BJ (cell line): ENCODE results near the gene TSPAN14. TPM values are rescaled to one million over a fixed set of nuclear protein-coding genes. Genes with fewer than 3 reads are reported as not detected.

ENCODE experiments used
- CTCF ChIA-PET: fragments of 350-600 bp; formaldehyde crosslinking; extraction: SDS; loops from one replicate; lab custom pipeline; 2021; ENCODE audit warnings: antibody characterized with exemption, inconsistent platforms; lab: Yijun Ruan, JAX
- POLR2A ChIA-PET: fragments of 300-600 bp; sonication (Branson Sonifier 250); formaldehyde crosslinking; extraction: SDS; loops from one replicate; lab custom pipeline; 2021; ENCODE audit warnings: antibody characterized with exemption; lab: Charles Lee
- DNase-seq: peaks from one replicate; pipeline ENCODE4 v3.0.0-alpha.2; 2011; ENCODE audit warnings: low read depth
- H3K27me3 ChIP-seq: 2 replicates; pipeline ENCODE4 v1.6.0; 2011; ENCODE audit warnings: low read length; ENCODE audit not compliant: control insufficient read depth, insufficient read depth
- H3K36me3 ChIP-seq: 2 replicates; pipeline ENCODE4 v1.5.1; 2011; ENCODE audit warnings: low read length; ENCODE audit not compliant: control insufficient read depth, insufficient read depth
- H3K4me3 ChIP-seq: 2 replicates; pipeline ENCODE4 v1.5.1; 2011; ENCODE audit warnings: low read depth, mild to moderate bottlenecking, control low read depth, low read length
- polyA minus RNA-seq: library from RNA; depleted of rRNA, polyadenylated mRNA; stranded (reverse); fragments of >200 nt; gene quantifications from 2 replicates; pipeline ENCODE4 v1.2.3, GENCODE V29; 2011; rRNA and poly(A)+ RNA removed
- polyA plus RNA-seq: library from polyadenylated mRNA; depleted of rRNA; stranded (reverse); fragments of >200 nt; gene quantifications from 2 replicates; pipeline ENCODE4 v1.2.3, GENCODE V29; 2011; rRNA removed
- TF ChIP-seq, protein P1 (sequence below): IDR thresholded peaks from 2 replicates; pipeline ENCODE4 v1.5.1; 2011; ENCODE audit warnings: low read depth, mild to moderate bottlenecking, control low read depth, inconsistent platforms, low read length, moderate library complexity; ENCODE audit not compliant: insufficient read depth

TSPAN14 gene, protein sequence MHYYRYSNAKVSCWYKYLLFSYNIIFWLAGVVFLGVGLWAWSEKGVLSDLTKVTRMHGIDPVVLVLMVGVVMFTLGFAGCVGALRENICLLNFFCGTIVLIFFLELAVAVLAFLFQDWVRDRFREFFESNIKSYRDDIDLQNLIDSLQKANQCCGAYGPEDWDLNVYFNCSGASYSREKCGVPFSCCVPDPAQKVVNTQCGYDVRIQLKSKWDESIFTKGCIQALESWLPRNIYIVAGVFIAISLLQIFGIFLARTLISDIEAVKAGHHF
- 18.3 and 33.3 TPM in 2 replicates for polyA plus RNA-seq
- polyA minus RNA-seq: 19.5 and 22.7 TPM in 2 replicates

DNA sequence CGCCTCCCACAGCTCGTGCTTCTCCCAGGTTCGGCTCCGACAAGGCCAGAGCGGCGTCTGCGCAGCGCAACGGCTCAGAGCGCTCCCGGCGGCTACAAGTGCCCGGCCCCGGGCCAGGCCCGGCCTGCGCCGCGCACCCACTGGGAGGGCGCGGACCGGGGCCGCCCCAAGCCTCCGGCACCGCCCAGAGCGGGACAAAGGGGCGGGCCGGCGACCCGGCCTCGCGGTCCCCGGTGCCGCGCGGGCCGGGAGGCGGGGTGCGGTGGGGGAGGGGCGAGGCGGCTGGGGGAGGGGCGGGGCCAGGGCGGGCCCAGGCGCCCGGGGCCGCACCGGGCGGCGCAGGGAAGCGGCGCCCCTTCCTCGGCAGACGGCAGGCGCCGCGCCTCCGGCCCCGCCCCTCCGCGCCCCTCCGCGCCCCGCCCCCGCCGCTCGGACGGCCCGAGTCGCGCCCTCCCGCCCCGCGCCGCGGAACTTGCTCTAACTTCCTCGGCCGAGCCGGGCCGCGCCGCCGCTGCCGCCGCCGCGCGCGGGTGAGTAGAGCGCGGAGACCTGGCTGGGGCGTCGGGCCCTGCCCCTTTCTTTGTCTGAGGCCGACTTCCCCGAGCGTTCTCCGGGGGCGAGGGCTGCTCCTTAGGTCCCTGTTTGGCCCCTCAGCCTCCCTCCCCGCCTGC, at the start of gene TSPAN14:
Gene TSPAN14 (plus strand): TSS at position 469 of the 671 bp plus-strand sequence. CDS start 34,924 bp downstream, outside the sequence.
- ChIA-PET POLR2A (no interaction called here), CTCF (interaction anchor here (0.6 to 28.2 kb wide), 3 partner anchors 9 to 71 kb away, joined by 3 to 661 read pairs (median 10); no protein-coding TSS in a partner anchor)
- Histone ChIP-seq H3K36me3 (no peaks in the 10 kb centered on the region), H3K27me3 (no peaks in the 10 kb centered on the region), H3K4me3 (peak within 1 kb of the TSS; percentile 58)
- DNase-seq: no peak
- TF ChIP-seq, protein P1, sequence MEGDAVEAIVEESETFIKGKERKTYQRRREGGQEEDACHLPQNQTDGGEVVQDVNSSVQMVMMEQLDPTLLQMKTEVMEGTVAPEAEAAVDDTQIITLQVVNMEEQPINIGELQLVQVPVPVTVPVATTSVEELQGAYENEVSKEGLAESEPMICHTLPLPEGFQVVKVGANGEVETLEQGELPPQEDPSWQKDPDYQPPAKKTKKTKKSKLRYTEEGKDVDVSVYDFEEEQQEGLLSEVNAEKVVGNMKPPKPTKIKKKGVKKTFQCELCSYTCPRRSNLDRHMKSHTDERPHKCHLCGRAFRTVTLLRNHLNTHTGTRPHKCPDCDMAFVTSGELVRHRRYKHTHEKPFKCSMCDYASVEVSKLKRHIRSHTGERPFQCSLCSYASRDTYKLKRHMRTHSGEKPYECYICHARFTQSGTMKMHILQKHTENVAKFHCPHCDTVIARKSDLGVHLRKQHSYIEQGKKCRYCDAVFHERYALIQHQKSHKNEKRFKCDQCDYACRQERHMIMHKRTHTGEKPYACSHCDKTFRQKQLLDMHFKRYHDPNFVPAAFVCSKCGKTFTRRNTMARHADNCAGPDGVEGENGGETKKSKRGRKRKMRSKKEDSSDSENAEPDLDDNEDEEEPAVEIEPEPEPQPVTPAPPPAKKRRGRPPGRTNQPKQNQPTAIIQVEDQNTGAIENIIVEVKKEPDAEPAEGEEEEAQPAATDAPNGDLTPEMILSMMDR: no peak

DNA sequence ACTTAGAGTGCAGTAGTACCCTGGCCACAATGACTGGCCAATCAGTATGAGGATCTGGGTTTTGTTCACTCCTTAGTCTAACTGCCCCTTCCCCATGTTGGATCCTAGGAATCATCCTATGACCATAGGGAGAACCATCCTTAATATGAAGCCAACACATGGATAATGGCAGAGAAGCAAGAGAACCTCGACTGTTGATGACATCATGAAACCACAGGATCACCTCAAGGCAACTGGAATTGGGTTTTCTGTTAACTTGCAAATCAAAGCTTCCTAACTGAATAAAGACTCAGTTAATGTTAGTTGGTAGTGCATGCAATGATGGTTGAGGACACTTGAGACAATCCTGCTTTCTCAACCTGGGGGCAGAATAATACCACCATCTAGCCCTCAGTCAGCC, 49.1 kb upstream of the TSPAN14 start:
- Histone ChIP-seq H3K27me3 (peaks cover 2% of the 10 kb centered on the region; the same call in 1 of the 2 replicates), H3K4me3 (no peak overlapping the region), H3K36me3 (no peaks in the 10 kb centered on the region)
- ChIA-PET POLR2A (no interaction called here), CTCF (no interaction called here)
- no peak for DNase-seq
- TF ChIP-seq, protein P1: no peak

DNA sequence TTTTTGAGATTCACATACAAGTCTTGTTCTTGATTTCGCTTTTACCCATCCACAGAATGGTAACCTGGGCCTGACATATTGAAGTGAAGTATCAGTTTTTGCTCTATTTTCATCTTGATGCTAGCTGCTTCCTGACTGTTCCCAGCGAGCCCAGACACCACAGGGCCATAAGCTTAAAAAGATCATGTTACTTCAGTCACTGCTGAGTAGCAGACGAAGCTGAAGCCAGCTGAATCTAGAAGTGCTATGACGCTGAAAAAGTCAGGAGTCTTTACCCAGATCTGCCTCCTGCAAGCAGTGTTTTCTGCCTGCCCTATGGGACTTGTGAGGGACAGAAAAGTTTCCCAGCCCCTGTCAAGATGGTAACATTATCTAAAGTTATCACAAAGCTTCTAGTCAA, 48.5 kb upstream of the TSPAN14 start:
- DNase-seq: no peak
- H3K36me3 ChIP-seq: no peaks in the 10 kb centered on the region
- peaks cover 4% of the 10 kb centered on the region; the same call in 1 of the 2 replicates for H3K27me3 ChIP-seq
- ChIA-PET CTCF (no interaction called here), POLR2A (no interaction called here)
- H3K4me3 ChIP-seq: no peak overlapping the region
- TF ChIP-seq, protein P1: no peak

DNA sequence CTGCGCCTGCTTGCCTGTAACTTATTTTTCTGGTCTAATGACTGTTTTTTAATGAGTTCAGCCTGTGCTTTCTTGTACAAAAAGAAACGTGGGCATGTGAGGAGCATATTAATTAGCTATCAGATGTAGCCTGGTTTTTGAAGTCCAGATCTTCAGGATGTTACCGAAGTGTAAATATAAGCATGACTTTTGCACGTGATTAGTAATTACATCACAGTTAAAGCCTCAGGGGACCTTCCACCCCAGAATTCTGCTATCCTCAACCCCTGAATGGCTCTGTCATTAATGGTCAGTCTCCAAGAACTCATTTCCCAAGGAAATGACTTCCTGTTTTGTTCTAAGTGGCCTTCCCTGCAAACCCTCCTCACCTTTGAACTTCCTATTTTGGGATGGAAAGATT, 47.9 kb upstream of the TSPAN14 start:
- Histone ChIP-seq H3K4me3 (no peak overlapping the region), H3K36me3 (no peaks in the 10 kb centered on the region), H3K27me3 (peaks cover 4% of the 10 kb centered on the region; the same call in 1 of the 2 replicates)
- DNase-seq: no peak
- ChIA-PET POLR2A (no interaction called here), CTCF (no interaction called here)
- TF ChIP-seq, protein P1: no peak

DNA sequence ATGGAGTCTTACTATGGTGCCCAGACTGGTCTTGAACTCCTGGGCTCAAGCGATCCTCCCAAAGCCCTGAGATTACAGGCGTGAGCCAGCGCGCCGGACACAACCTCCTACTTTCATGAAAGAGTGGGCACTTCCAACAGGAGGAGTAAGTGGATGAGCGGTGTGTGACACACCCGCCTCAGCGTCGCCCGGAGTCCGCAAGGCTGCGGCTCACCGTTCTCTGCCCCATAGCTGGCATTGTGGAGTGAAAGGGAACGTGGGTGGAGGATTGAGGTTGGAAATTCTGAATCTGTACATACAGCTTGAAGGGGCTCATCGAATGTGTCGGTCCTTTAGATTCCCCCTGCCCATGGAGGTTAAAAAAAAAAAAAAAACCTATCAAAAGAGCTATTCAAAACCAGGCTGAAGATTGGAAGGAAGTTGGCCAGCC, 46.3 kb upstream of the TSPAN14 start:
- Histone ChIP-seq H3K36me3 (no peaks in the 10 kb centered on the region), H3K4me3 (peak overlapping the region; percentile 42), H3K27me3 (peaks cover 4% of the 10 kb centered on the region; the same call in 1 of the 2 replicates)
- ChIA-PET CTCF (interaction anchor here (1.4 kb wide), 1 partner anchor 11 kb away, joined by 4 read pairs; no protein-coding TSS in a partner anchor), POLR2A (no interaction called here)
- TF ChIP-seq, protein P1: no peak
- no peak for DNase-seq
